ENCODE data around the gene HOTAIR.

The HOTAIR gene

DNA sequence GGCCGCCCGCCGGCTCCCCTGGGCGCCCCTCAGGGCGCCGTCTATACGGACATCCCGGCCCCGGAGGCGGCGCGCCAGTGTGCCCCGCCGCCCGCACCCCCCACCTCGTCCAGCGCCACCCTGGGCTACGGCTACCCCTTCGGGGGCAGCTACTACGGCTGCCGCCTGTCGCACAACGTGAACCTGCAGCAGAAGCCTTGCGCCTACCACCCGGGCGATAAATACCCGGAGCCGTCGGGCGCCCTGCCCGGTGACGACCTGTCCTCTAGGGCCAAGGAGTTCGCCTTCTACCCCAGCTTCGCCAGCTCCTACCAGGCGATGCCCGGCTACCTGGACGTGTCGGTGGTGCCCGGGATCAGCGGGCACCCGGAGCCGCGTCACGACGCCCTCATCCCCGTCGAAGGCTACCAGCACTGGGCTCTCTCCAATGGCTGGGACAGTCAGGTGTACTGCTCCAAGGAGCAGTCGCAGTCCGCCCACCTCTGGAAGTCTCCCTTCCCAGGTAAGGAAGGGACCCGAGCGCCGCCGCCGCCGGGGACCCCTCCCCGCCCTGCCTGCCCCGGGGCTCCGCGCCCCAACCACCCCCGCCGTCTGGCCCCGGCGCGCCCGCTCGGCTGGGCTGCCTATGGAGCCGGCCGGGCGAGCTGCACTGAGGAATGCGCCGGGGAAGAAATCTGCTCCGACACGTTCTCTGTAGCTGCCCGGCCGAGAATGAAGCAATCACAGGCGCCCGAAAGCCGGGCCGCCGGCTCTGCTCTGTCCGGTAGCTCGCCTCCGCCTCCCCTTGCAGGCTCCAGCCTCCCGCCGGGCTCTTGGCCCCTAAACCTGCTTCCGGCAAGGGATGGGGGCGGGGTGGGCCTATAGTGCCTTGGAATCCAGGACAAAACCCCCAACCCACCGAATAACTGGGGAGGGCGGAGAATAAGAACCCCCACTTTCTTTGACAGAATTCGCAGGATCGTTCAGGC, 35.3 kb downstream of the HOTAIR start:
- DNase-seq = no peak

DNA sequence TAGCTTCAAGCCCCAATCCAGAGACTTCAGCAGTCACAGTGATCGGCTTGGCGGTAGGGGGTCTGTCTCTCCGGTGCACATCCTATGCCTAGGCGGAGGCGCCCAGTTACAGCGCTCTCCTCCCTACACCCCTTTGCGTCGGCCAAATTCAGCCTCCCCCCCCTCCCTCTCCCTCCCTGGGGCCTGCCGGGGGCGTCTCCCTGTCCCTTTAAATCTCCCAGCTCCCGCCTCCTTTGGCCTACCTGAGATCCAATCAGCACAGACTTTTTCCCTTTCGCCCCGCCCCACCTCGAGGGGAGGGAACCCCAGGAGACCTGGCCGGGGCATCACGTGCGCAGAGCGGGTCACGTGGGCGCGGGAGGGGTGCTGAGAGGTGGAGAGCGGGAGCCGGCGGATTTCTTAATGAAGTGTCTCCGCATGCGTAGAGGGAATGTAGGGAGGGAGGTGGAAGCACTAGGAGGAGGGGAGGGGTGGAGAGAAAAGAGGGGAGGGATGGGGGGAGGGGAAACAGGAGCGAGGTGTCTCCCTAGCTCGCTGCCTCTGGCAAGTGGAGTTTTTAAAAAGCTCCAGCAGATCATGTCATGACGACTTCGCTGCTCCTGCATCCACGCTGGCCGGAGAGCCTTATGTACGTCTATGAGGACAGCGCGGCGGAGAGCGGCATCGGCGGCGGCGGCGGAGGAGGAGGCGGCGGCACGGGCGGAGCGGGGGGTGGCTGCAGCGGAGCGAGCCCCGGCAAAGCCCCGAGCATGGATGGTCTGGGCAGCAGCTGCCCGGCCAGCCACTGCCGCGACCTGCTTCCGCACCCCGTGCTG, 36.2 kb downstream of the HOTAIR start, which contains the start of gene HOXC13:
TSS of gene HOXC13 (plus strand) at position 506 of the 815 bp plus-strand sequence. CDS start at position 582, 76 bp downstream.
- DNase-seq = no peak

DNA sequence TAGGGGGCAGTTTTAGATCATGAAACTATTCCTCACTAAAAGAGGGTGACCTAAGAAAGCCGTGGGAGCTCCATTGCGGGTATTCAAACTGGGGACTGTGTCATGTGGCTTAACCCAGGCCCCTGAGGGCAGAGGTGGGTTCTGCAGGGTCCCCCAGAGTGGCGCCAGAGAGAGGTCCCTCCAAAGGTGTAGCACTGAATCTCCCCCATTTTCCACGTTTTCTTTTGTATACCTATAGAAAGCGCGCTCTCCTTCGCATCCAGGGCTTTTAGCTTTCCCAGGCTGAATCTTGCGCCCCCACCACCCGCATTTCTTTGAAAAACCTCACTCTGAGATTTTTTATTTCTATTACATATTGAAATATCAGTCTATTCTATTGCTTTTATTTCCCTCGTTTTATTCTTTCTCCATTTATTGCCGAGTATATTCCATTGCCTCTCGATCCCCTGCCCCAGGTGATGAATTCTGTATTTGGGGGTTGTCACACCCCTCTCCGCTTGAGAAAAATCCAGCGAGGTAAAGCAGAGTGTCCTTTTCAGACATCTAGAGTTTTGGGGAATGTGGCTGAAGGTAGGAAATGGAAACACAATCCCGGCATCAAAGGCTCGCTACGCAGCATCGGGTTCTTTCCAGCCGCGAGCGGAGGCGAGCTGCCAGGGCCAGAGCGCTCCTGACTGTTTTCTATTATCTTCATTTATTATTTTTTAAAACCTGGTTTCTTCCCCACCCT, 37.0 kb downstream of the HOTAIR start:
- DNase-seq = no peak

DNA sequence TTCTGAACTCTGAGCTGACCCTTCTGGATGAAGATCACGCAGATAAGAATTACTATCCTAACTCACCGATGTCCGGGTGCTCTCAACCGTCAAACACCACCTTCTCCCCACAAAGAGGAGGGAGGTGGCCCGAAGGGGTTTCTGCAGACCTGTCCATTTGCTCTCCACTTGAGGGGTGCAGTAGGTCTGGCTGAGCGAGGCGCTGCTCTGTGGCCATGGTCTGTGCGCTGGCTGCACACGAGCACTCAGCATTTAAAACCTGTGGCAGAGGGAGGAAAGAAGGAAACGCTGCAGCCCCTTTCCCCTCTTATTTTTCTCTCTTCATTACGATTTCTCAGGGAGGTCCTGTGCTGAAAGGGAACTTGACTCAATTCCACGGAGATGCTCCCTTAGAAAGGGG, 37.7 kb downstream of the HOTAIR start:
- no peak for DNase-seq

DNA sequence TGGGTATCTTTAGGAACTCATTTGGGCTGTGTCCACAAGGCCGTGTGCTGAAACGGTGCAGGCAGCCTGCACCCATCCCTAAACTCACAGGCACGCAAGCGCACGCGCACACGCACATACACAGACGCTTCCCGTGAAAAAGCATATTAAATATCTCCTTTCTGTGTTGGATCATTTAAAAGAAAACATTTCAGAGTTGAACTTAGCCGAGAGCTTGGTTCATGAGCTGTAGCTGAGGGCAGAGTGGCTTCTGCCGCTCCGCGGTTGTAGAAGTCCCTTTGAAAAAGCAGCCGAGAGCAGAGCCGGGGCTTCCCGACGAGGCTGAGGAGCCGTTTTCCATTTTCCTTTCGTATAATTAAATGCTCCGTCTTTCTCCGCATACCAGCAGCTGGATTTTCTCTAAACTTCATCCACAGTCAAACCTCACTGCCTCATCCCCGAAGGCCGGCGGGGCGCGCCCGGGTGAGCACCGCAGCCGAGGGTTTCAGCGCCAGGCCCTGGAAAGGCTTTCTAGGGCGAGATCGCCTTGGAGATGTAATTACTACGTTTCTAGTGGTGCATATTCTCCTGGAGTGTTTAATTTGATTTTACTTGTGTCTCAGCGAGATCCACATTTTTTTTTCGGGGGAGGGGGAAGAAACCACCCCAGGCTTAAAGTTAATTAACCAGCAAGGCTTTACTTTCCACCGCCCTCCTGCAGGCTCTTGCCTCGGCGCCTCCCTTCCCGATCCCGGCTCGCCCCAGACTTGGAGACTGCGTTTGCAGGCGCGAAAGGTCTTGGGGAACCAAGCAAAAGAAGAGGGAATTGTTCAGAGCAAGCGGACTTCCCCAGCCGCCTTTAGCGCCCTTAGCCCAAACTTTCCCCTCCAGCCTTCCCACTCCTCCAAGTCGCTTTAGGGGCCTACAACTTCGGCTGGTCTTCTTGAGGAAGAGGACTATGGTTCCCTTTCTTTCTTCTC, 39.1 kb downstream of the HOTAIR start:
- DNase-seq = no peak

DNA sequence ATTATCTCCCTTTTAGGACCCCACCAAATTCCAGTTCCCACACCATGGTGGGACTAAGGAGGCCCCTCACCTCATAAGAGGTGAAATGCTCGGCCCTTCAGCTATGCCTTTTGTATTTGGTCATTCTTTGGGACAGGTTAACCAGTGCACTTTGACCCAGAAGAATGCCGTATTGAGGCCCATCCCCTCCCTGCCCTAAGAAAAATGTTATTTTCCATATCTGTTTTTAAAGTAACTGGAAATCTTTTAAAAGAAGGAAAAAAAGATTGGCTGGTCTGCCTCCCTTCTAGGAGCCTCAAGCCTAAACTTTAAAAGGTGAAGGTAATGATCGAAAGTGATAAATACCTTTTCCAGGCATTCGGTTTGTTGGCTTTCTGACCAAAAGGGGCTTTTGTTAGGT, 41.8 kb downstream of the HOTAIR start:
- no peak for DNase-seq

DNA sequence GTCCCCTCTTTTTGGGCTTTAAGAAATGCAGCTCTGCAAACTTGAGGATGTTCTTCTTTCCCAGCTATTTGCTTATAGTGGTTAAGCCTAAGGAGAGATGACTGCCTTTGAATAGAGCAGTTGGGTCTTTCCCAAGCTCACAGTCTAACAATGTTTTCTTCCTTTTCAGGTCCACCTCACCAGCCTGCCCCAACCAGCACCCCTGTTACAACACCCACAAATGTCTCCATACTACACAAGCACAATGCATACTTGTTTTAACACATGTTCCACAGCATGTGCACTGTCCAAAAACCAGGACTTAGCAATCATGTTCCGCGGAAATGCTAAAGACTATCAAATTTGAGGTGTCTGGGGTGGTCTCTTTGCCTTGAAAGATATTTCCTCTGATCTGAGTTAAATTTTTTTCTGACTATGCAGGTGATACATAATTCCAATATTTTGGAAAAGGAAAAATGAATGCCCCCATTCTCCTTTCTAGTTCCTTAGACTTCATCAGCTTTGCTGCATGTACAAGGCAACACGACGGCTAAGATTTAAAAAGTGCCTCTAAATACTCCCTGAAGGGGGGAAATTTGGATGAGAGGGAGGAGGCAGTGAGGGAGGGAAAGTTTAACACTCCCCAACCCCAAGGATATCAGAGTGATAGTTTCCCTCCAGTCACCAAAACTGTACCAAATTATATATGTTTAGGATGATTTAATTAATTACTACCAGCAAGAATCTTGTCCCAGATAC, 42.7 kb downstream of the HOTAIR start:
- DNase-seq = no peak

DNA sequence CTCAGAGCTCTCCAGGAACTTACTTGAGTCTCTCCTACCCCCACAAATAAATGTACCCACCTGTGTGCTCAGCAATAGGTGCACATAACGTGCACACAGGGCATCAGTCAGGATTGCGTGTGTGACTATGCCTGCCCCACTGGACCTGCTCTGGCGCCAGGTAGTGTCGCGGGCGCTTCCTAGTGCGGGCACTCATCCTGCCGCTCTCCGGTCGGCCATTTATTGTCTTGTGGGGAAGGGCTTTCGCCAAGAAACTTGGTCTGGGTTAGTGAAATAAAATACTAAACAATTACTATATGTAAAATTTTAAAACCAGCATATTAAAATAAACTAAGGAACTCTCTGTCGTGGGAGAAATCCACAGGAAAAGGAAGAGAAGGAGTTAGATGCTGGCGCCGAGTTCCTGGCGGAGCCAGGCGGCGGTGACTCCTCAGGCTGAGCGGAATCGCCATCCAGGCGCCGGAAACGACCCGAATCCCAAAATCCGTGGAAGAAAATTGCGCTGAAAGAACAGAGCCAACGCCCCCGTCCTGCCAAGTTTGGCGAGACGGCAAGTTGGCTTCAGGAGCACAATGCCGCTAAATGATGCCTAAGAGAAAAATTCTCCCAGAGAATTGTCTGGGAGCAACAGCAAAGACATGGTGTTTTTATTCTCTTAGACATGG, 44.0 kb downstream of the HOTAIR start:
- DNase-seq = no peak

DNA sequence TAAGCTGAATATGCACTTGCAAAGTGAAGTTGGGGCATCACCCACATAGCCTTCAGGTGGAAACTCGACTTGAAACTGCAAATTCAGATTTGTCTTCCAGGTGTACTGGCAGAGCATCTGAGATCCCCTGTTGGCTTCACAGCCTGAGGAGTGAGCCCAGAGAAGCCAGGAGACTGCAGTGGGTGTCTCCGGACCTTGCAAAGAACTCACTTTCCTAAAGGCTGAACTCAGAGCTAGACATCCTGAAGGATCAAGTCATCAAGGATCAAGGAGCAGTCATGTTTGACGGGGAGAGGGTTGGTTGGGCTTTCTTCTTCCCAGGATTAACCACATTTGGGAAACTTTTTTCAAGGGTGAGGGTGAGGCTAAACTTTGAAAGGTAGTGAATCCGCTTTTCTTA, 45.2 kb downstream of the HOTAIR start:
- no peak for DNase-seq

DNA sequence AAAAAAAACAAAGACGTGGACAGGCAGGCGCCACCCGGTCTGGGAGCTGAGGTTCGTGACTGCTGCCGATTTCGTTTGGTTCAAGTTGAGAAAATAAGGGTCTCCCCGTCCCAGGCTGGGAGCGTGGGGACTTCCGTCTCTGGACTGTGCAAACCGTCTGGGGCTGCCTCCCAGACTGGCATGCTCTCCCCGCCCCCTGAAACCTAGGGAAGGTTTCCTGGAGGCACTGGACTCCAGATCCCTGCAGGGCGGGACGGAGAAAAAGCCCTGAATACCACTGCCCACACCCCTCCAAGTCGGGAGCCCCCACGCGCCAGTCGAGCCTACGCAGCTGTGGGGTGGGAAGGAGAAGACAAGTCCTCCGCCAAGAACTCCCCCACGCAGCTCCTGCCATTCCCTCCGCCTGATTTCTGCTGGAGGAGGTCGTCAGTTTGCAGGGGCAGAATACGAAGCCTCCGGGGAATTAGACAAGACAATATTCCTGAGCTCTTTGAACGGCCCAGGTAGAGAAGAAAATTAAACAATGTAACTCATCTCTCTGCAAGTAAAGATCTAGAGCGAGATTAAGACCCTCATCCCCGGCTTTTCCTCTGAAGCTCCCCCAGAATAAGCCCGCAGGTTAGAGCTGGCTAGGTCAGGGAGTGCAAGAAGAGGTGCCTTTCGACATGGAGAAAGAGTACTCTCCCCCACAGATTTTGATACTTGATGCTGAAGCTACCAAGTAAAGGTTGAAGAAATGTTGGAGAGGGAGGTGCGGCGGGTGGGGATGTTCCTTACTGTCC, 46.5 kb downstream of the HOTAIR start:
- DNase-seq = no peak

DNA sequence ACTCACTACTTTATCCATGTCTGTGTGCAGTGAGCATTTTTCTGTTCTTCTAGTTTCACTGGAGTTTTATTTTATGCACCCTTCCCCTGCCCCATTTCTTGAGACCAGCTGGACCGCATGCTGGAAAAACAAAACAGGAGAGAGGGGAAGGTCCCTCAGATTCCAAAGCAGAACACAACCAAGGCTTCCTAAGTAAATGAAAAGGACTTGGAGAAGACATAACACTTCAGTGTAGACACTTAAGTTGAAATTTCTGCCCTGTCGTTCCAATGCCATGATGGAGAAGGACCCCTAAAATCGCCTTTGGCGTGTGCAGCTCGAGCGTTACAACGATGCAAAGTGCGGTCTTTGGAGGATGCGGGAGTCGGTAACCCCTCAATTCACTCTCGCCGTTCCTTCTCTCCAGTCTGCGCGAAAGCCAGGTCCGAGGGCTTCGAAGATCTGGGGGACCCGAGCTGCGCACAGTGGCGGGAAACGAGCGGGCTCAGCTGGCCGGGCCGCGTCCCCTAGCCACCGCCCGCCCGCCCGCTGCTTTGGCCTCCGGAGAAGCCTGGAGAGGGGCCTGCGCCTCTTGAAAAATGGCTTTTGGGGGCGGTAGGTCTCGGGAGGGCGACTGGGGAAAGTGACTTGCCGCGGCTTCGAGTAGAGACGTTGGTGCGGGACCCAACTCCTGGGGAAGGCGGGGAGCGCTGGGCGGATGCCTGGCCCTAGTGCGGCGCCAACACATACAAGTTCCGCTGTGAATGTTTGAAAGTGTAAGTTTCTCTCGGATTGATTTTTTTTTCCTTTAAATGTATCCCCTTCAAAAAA, 47.3 kb downstream of the HOTAIR start:
- DNase-seq = no peak

DNA sequence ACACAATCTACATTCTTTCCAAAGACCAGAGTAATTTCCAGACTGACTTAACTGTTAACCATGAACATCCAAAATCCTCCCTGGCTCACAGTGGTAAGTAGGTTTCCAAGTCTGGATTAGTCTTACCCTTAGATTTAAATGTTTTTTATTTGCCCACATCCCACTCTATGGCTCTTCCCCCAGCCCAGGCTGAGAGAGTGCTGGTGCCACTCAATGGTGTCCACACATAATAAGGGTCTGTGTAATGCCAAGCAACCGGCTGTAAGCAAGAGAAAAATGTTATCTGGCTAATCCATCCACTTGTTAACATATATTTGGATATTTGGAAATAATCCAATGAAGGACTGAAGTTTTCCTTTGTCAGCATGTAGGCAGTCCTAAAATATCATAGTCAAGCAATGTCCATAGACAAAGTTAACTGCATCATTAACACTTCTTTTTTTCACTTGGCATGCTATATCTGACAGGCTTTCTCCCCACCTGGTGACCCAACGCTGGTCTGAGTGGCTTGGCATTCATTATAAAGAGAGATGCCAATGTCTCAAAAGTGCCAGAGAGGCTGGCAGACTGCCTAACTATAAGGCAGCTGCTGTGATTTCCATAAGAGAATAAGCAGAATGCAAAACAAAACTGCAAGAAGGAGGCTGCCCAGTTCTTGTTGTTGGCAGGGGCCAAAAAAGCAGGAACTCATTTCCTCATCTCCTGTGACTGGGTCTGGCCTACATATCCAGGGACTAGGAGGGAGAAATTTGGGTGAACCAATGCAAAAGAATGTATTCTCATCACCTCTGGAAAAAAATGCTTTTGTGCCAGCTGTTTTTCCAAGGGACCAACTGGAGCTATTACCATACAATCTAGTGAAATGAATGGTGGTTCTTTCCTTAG, 50.0 kb downstream of the HOTAIR start:
- no peak for DNase-seq

DNA sequence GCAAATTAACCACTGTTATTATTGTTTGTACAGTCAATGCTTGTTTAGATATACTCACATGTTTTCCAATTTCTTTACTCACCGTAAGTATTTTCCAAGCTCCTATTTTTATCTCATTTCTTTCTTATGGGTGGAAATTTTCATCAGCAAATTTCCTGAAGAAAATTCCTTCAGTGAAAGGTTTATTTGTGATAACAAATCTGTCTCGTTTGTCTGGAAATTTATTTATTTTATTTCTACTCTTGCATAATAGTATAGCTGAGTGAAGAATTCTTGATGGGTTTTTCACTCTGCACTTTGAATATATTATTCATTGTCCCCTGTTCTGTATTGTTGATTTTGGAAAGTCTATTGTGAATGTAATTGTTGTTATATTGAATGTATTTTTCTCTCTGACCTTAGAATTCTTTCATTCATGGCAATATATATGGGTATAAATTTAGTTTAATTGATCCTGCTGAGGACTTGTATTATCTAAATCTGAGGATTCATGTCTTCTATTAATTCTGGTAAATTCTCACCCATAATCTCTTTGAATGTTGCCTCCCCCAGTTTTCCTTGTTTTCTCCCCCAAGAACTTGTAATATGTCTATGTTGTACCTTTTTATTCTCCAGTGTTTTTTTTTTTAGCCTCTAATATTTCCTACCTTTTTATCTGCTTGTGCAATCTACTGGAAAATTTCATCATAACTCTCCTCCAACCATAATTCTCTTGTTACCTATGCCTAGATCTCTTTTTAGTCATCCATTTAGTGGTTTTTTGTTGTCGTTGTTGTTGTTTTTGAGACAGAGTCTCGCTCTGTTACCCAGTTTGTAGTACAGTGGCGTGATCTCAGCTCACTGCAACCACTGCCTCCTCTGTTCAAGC, 57.7 kb downstream of the HOTAIR start:
- no peak for DNase-seq
